Pons (tissue), 1 donor: ENCODE results near the gene EGR1.

ENCODE experiments used
- DNase-seq: peaks from one replicate; pipeline ENCODE4 v3.0.0-alpha.2; 2016; ENCODE audit warnings: low spot score

The EGR1 gene

GRCh38 chr5:138453590-138453989 is 11.7 kb upstream of the EGR1 start:
- DNase-seq, result no peak

GRCh38 chr5:138454121-138454520 is 11.2 kb upstream of the EGR1 start:
- no peak for DNase-seq

GRCh38 chr5:138455232-138455930 is 9.9 kb upstream of the EGR1 start:
- DNase-seq, result no peak

- DNase-seq, result no peak
Measured at GRCh38 chr5:138457531-138458275, 7.6 kb upstream of the EGR1 start.

GRCh38 chr5:138458384-138458783 is 6.9 kb upstream of the EGR1 start:
- DNase-seq, result no peak

GRCh38 chr5:138458856-138459255 is 6.4 kb upstream of the EGR1 start:
- DNase-seq, result no peak

- peak; percentile 72 for DNase-seq
Measured at GRCh38 chr5:138459311-138459933, 5.9 kb upstream of the EGR1 start.

- no peak for DNase-seq
Measured at GRCh38 chr5:138460032-138460693, 5.1 kb upstream of the EGR1 start.

GRCh38 chr5:138461343-138462125 is 3.7 kb upstream of the EGR1 start:
- no peak for DNase-seq

GRCh38 chr5:138463419-138464007 is 1.8 kb upstream of the EGR1 start:
- DNase-seq, result no peak

- DNase-seq, result peak; percentile 90
Measured at GRCh38 chr5:138464008-138464387, 1.3 kb upstream of the EGR1 start.

GRCh38 chr5:138464388-138465260 is 655 bp upstream of the EGR1 start:
- DNase-seq, result peak; percentile 99

GRCh38 chr5:138466125-138466899 is 1.0 kb downstream of the EGR1 start:
- DNase-seq, result no peak

GRCh38 chr5:138466900-138467710 is 1.8 kb downstream of the EGR1 start:
- DNase-seq, result no peak

- no peak for DNase-seq
Measured at GRCh38 chr5:138467711-138468132, 2.4 kb downstream of the EGR1 start.

- no peak for DNase-seq
Measured at GRCh38 chr5:138468133-138468965, 3.1 kb downstream of the EGR1 start.

GRCh38 chr5:138468966-138469539 is 3.8 kb downstream of the EGR1 start:
- DNase-seq, result no peak
